Neuronal stem cell (in vitro differentiated cells): ENCODE data around the gene MOK.

ENCODE experiments used
- DNase-seq: peaks from one replicate; pipeline ENCODE4 v3.0.0-alpha.2; 2013; ENCODE audit warnings: low spot score
- H2AFZ ChIP-seq: one replicate; pipeline ENCODE4 v1.6.1; 2013; ENCODE audit warnings: mild to moderate bottlenecking, low read length, inconsistent platforms
- H2AK5ac ChIP-seq: 2 replicates; pipeline ENCODE4 v1.6.1; 2013; ENCODE audit warnings: low read depth, mild to moderate bottlenecking, inconsistent platforms, low read length, moderate library complexity, mixed read lengths
- H2BK120ac ChIP-seq: 2 replicates; pipeline ENCODE4 v1.6.1; 2013; ENCODE audit warnings: low read depth, mild to moderate bottlenecking, inconsistent platforms, low read length, moderate library complexity, mixed read lengths
- H2BK12ac ChIP-seq: one replicate; pipeline ENCODE4 v1.6.1; 2013; ENCODE audit warnings: low read length, inconsistent platforms
- H2BK15ac ChIP-seq: 2 replicates; pipeline ENCODE4 v1.6.1; 2013; ENCODE audit warnings: mild to moderate bottlenecking, low read length, inconsistent platforms, mixed read lengths
- H2BK5ac ChIP-seq: one replicate; pipeline ENCODE4 v1.6.1; 2013; ENCODE audit warnings: inconsistent platforms, mild to moderate bottlenecking, low read length, moderate library complexity
- H3K14ac ChIP-seq: one replicate; pipeline ENCODE4 v1.6.1; 2013; ENCODE audit warnings: low read length, inconsistent platforms
- H3K18ac ChIP-seq: 2 replicates; pipeline ENCODE4 v1.6.1; 2013; ENCODE audit warnings: low read length, inconsistent platforms
- H3K23ac ChIP-seq: 2 replicates; pipeline ENCODE4 v1.6.1; 2013; ENCODE audit warnings: low read depth, mild to moderate bottlenecking, mixed read lengths, low read length, inconsistent platforms; ENCODE audit not compliant: poor library complexity
- H3K27ac ChIP-seq: replicated peaks from 3 replicates; pipeline ENCODE4 v1.5.1; 2013; ENCODE audit warnings: low read length, inconsistent platforms
- H3K27me3 ChIP-seq, 3 experiments: 2 replicates each; pipeline ENCODE4 v1.6.1; 2013; ENCODE audit warnings: low read length in 3 of 3, mild to moderate bottlenecking in 2 of 3, inconsistent platforms in 1 of 3, low read depth in 1 of 3, mixed read lengths in 1 of 3, moderate library complexity in 1 of 3; ENCODE audit not compliant: control insufficient read depth in 3 of 3, insufficient read depth in 3 of 3
- H3K36me3 ChIP-seq, 2 donors: replicated peaks in 1 of 2; 2 replicates each; pipeline ENCODE4 v1.6.1; 2013; ENCODE audit warnings: low read length in 2 of 2; ENCODE audit not compliant: control insufficient read depth in 2 of 2, insufficient read depth in 2 of 2
- H3K4ac ChIP-seq: 2 replicates; pipeline ENCODE4 v1.6.1; 2013; ENCODE audit warnings: inconsistent platforms, mild to moderate bottlenecking, low read length, moderate library complexity
- H3K4me1 ChIP-seq, 2 donors: 1 replicate in 1 of 2; 2 replicates in 1 of 2; pipeline ENCODE4 v1.6.1; 2013; ENCODE audit warnings: low read length in 2 of 2, low read depth in 1 of 2; ENCODE audit not compliant: control insufficient read depth in 2 of 2, insufficient read depth in 1 of 2
- H3K4me2 ChIP-seq: one replicate; pipeline ENCODE4 v1.6.1; 2013; ENCODE audit warnings: mild to moderate bottlenecking, low read length, inconsistent platforms; ENCODE audit not compliant: insufficient read depth, poor library complexity, severe bottlenecking
- H3K4me3 ChIP-seq, 2 donors: 2 replicates each; pipeline ENCODE4 v1.5.1; 2013; ENCODE audit warnings: low read length in 2 of 2, mild to moderate bottlenecking in 2 of 2, inconsistent platforms in 1 of 2, moderate library complexity in 1 of 2
- H3K79me1 ChIP-seq: one replicate; pipeline ENCODE4 v1.6.1; 2013; ENCODE audit warnings: low read depth, mild to moderate bottlenecking, inconsistent platforms, low read length, moderate library complexity
- H3K9ac ChIP-seq: one replicate; pipeline ENCODE4 v1.6.1; 2013; ENCODE audit warnings: mild to moderate bottlenecking, low read depth, low read length, inconsistent platforms; ENCODE audit not compliant: poor library complexity
- H3K9me3 ChIP-seq, 2 donors: replicated peaks in 1 of 2; 2 replicates each; pipeline versions ENCODE3 to v1.6.1; 2013; ENCODE audit warnings: low read length in 2 of 2, mild to moderate bottlenecking in 2 of 2, inconsistent platforms in 1 of 2, low read depth in 1 of 2, mixed read lengths in 1 of 2, moderate library complexity in 1 of 2; ENCODE audit not compliant: control insufficient read depth in 2 of 2, insufficient read depth in 1 of 2
- H4K8ac ChIP-seq: one replicate; pipeline ENCODE4 v1.6.1; 2013; ENCODE audit warnings: low read depth, mild to moderate bottlenecking, inconsistent platforms, low read length, moderate library complexity
- H4K91ac ChIP-seq: one replicate; pipeline ENCODE4 v1.6.1; 2013; ENCODE audit warnings: low read length, low read depth, mild to moderate bottlenecking, inconsistent platforms; ENCODE audit not compliant: poor library complexity
- WGBS, 2 donors: extraction: QIAGEN DNeasy Blood & Tissue Kit; methylation state at CpG; one replicate each; pipeline ENCODE4 v1.1.7; 2013; ENCODE audit warnings: missing lambda C conversion rate in 2 of 2, mixed read lengths in 1 of 2; ENCODE audit not compliant: insufficient read length in 2 of 2, insufficient replicate concordance in 1 of 2; ENCODE audit errors: extremely low coverage in 2 of 2; 5-methylcytosine and 5-hydroxymethylcytosine counted together

MOK gene

GRCh38 chr14:102201776-102202175 is 103.2 kb downstream of the MOK start:
- Histone ChIP-seq H2BK15ac (no peak overlapping the region), H4K91ac (no peak overlapping the region), H4K8ac (no peak overlapping the region), H2BK12ac (no peak overlapping the region), H3K4ac (no peak overlapping the region), H3K36me3 (peaks cover 13 to 70% of the 10 kb centered on the region in 2 donors), H2AFZ (no peak overlapping the region), H2BK5ac (no peak overlapping the region), H2BK120ac (peak overlapping the region; percentile 47), H3K14ac (peak overlapping the region; percentile 86), H3K18ac (peak overlapping the region; percentile 11), H3K4me3 (no peak overlapping the region), H3K9ac (peak overlapping the region; percentile 47), H3K4me1 (peaks cover 0 to 1% of the 10 kb centered on the region in 2 donors), H2AK5ac (no peak overlapping the region), H3K23ac (no peak overlapping the region), H3K27me3 (no peaks in the 10 kb centered on the region), H3K9me3 (peaks cover 0 to 2% of the 10 kb centered on the region in 2 donors), H3K4me2 (no peak overlapping the region), H3K79me1 (no peaks in the 10 kb centered on the region), H3K27ac (no peak overlapping the region)
- WGBS, 2 donors = no CpG with 5 or more reads among the region's 4 CpGs
- no peak for DNase-seq

GRCh38 chr14:102201353-102201738 is 103.6 kb downstream of the MOK start:
- no peak overlapping the region for H3K4me3 ChIP-seq
- no peak overlapping the region for H3K4ac ChIP-seq
- no peak overlapping the region for H2BK12ac ChIP-seq
- no peak overlapping the region for H3K14ac ChIP-seq
- no peak overlapping the region for H2BK5ac ChIP-seq
- no peak overlapping the region for H3K18ac ChIP-seq
- H3K9ac ChIP-seq = no peak overlapping the region
- H4K91ac ChIP-seq = no peak overlapping the region
- H3K9me3 ChIP-seq = peaks cover 0 to 2% of the 10 kb centered on the region in 2 donors
- peaks cover 0 to 1% of the 10 kb centered on the region in 2 donors for H3K4me1 ChIP-seq
- no peak overlapping the region for H3K23ac ChIP-seq
- H3K27ac ChIP-seq = no peak overlapping the region
- no peaks in the 10 kb centered on the region for H3K27me3 ChIP-seq
- no peak overlapping the region for H3K4me2 ChIP-seq
- H3K36me3 ChIP-seq = peaks cover 14 to 74% of the 10 kb centered on the region in 2 donors
- WGBS, 2 donors = 100% methylated on average over 1 of the region's 9 CpGs; no CpG with 5 or more reads in 1 of the 2 donors
- H2BK15ac ChIP-seq = no peak overlapping the region
- no peak overlapping the region for H4K8ac ChIP-seq
- H2BK120ac ChIP-seq = no peak overlapping the region
- no peak overlapping the region for H2AK5ac ChIP-seq
- H2AFZ ChIP-seq = no peak overlapping the region
- no peak for DNase-seq
- H3K79me1 ChIP-seq = no peaks in the 10 kb centered on the region

GRCh38 chr14:102200690-102201352 is 104.1 kb downstream of the MOK start:
- Histone ChIP-seq H4K8ac (peak overlapping the region; percentile 44), H3K9ac (no peak overlapping the region), H3K4me2 (no peak overlapping the region), H2BK5ac (no peak overlapping the region), H3K18ac (no peak overlapping the region), H2BK15ac (no peak overlapping the region), H2BK12ac (no peak overlapping the region), H3K27me3 (no peaks in the 10 kb centered on the region), H3K4ac (no peak overlapping the region), H2AK5ac (no peak overlapping the region), H2BK120ac (no peak overlapping the region), H3K9me3 (peaks cover 0 to 2% of the 10 kb centered on the region in 2 donors), H2AFZ (no peak overlapping the region), H3K36me3 (peaks cover 14 to 79% of the 10 kb centered on the region in 2 donors), H3K23ac (peak overlapping the region; percentile 47), H3K14ac (no peak overlapping the region), H4K91ac (no peak overlapping the region), H3K79me1 (no peaks in the 10 kb centered on the region), H3K4me3 (no peak overlapping the region), H3K4me1 (peaks cover 0 to 1% of the 10 kb centered on the region in 2 donors), H3K27ac (no peak overlapping the region)
- DNase-seq = no peak
- no CpG with 5 or more reads among the region's 9 CpGs for WGBS, 2 donors

- Histone ChIP-seq H2AFZ (no peak overlapping the region), H2AK5ac (no peak overlapping the region), H3K4ac (no peak overlapping the region), H3K9ac (no peak overlapping the region), H3K27ac (no peak overlapping the region), H2BK15ac (no peak overlapping the region), H3K4me1 (peaks cover 5% of the 10 kb centered on the region in 2 donors), H2BK12ac (no peak overlapping the region), H3K23ac (no peak overlapping the region), H3K14ac (no peak overlapping the region), H2BK5ac (no peak overlapping the region), H3K9me3 (peaks cover 0 to 2% of the 10 kb centered on the region in 2 donors), H4K91ac (no peak overlapping the region), H3K4me2 (no peak overlapping the region), H3K27me3 (no peaks in the 10 kb centered on the region), H3K18ac (no peak overlapping the region), H4K8ac (no peak overlapping the region), H3K79me1 (peaks cover 3% of the 10 kb centered on the region), H3K36me3 (peaks cover 14 to 63% of the 10 kb centered on the region in 2 donors), H2BK120ac (no peak overlapping the region), H3K4me3 (no peak overlapping the region)
- no peak for DNase-seq
- WGBS, 2 donors = no CpG with 5 or more reads among the region's 5 CpGs
Measured at GRCh38 chr14:102197317-102197853, 107.6 kb downstream of the MOK start.
